Activated effector memory CD4-positive, alpha-beta T cell treated with Interleukin-2 at 50 U/mL for 16 hours (primary cell): ENCODE data around the gene EEF1G.
"Not testable (repeated sequence)": the region's sequence is repeated elsewhere in the genome, so short reads cannot be mapped to it uniquely, and the experiment has no call there.

ENCODE experiments used
- DNase-seq: peaks from one replicate; pipeline ENCODE4 v3.0.0-alpha.2; 2020

EEF1G gene

GRCh38 chr11:62602141-62603071 is 28.7 kb upstream of the EEF1G start:
- DNase-seq = no peak

GRCh38 chr11:62601372-62602140 is 27.9 kb upstream of the EEF1G start, which contains the start of gene MTA2:
Gene MTA2, minus strand, starts transcription at chr11:62601865. Its CDS starts 415 bp downstream, at chr11:62601450.
- peak; percentile 99 for DNase-seq

GRCh38 chr11:62601122-62601371 is 27.4 kb upstream of the EEF1G start:
- DNase-seq = peak; percentile 34

DNA sequence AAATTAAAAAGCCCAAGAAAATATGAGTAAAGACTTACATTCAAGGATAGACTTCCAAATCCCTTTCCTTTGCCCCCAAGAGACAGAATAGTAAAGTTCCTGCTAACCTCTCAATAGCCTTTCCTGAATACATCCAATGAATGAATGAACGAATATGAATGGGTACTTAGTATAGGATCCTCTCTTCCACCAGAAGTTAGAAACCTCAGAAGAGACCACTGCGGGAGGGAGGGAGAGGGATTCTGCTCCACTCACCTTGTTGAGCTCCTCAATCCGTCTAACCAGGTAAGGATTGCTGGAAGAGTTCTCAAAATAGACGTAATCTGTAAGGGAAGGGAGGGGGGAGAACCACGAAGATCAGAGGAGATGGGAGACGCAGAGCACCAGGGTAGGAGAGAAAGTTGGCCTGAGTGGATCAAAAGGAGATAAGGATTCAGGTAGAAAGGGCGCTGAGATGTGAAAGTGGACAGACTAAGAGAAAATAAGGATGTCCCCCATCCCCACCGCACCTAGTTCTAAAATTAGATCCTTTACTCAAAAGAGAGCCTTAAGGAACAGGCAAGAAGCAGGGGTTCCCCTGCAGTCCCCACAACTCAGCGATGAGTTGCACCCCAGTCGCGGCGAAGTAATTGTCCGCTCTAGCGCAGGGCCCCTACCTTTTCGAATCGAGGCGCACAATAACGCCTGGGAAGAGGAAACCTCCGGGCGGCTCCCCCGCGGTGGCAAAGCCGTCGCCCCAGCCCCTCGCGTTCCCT is 26.9 kb upstream of the EEF1G start:
- peak; percentile 26 for DNase-seq

- no peak for DNase-seq
These were observed 26.2 kb upstream of the EEF1G start for GRCh38 chr11:62599901-62600300.

- peak; percentile 95 for DNase-seq
These were observed 25.5 kb upstream of the EEF1G start for GRCh38 chr11:62599069-62599696.

DNA sequence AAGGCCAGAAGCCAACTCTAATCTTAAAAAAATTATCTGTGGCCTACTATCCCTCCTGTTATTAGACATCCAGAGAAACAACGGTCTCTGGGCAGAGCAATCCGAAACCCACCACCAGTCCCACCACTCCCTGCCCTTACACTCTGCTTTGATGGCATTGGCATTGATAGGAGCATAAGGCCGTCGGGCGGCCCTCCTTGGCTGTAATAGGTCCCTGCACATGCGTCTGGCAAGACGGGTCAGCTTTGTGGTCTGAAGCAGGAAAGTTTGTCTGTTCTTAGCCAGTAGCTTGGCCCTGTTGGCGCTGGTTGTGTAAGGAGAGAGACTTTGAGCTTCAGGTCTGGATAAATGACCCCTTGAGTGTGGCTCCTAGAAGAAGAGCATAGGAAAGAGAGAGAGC is 21.4 kb upstream of the EEF1G start:
- DNase-seq = no peak

DNA sequence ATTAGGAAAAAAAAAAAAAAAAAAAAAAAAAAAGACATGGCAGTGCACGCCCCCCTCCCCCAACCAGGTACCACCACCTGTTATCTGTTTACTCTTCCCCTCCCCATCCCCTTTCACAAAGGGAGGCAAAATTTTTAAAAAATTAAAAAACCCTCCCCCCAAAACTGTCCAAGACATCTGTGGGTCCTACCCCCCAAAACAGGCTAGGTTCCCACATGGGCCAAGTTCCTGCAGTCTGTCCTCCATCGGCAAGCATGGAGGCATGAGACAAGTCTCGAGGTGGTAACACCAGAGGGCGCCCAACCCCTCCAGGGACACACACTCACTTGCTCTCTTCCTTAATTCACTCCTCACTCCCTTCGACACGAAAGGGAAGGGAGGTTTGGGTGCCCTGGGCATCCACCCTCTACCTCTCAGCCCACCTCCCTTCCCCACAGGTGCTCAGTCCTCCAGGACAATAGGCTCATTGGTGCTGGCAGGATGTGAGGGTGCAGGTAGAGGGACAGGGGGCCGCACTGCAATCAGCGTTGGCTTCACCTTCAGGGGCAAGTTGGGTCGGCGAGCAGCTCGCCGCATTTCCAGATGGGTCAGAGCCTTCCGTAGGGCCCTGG is 19.8 kb upstream of the EEF1G start:
- peak; percentile 66 for DNase-seq

- no peak for DNase-seq
These were observed 19.3 kb upstream of the EEF1G start for GRCh38 chr11:62592989-62593421.

- DNase-seq = no peak
These were observed 18.6 kb upstream of the EEF1G start for GRCh38 chr11:62592146-62592815.

GRCh38 chr11:62591448-62592145 is 17.9 kb upstream of the EEF1G start, which contains the start of gene TUT1:
Gene TUT1, minus strand, starts transcription at chr11:62591523. Its CDS starts 38 bp downstream, at chr11:62591485.
- DNase-seq = peak; percentile 94

- no peak for DNase-seq
These were observed 15.4 kb upstream of the EEF1G start for GRCh38 chr11:62588966-62589637.

- DNase-seq = not testable (repeated sequence)
These were observed 11.7 kb upstream of the EEF1G start for GRCh38 chr11:62585356-62585755.

DNA sequence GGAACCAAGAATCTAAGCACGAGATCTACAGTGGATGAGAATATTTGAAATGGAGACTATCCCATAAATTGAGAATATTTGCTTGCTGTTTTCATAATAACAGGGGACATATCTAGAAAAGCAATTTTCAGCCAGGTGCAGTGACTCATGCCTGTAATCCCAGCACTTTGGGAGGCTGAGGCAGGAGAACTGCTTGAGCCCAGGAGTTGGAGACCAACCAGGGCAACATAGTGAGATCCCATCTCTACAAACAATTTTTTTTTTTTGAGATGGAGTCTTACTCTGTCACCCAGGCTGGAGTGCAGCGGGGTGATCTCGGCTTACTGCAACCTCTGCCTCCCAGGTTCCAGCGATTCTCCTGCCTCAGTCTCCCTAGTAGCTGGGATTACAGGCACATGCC is 8.0 kb upstream of the EEF1G start:
- not testable (repeated sequence) for DNase-seq

DNA sequence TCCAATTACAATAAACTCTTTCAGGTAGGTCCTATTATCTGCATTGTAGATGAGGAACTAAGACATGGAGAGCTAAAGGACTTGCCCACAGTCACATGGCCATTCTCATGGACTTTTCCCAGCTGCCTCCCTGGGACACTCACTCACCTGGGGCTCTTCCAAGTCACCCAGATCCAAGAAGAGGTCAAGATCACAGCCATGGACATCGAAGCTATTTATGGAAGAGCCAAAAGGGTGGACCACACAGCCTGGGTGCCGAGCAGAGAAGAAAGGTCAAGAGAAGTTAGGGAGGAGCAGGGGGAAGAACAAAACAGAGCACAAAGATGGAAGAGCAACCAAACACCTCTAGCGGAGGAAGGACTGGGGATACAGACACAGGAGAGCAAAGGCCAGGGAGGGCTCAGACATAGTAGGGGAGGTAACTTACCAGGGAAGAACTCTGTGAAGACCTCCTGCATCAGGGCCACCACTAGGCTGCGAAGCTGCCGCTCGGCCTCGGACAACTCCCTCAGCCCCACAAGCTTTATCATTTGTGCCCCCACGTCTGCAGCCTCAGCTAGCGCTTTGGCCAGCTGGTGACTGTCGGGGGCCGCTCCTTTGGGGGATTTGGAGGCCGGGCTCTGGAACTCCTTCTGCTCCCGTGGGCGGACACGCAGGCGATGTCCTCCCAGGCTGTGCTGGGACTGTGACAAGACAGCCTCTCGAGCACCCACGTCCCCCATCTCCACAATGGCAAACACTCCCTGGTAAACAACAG is 7.4 kb upstream of the EEF1G start:
- DNase-seq = no peak

DNA sequence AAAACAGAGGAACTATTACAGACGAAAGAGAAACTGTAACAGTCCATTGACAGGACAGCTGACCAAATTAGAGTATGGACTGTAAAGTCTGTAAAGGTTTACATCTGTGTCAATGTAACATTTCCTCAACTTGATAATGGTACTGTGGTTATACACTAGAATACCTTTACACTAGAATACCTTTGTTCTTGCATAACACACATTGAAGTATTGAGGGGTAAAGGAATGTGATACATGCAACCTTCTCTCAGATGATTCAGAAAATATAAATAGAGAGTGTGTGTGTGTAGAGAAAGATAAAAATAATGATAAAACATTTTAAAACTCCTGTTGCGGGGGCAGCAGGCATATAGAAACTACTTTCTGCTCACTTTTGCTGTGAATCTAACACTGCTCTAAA is 5.6 kb upstream of the EEF1G start:
- DNase-seq = no peak

- no peak for DNase-seq
These were observed 4.8 kb upstream of the EEF1G start for GRCh38 chr11:62578541-62578940.

- DNase-seq = no peak
These were observed 3.5 kb upstream of the EEF1G start for GRCh38 chr11:62577046-62577714.

- DNase-seq = no peak
These were observed 2.1 kb upstream of the EEF1G start for GRCh38 chr11:62575837-62576236.
